GM12875 (cell line): ENCODE results near the gene TEX50.
"Not testable (repeated sequence)": the region's sequence is repeated elsewhere in the genome, so short reads cannot be mapped to it uniquely, and the experiment has no call there.

Experiments
- H3K4me3 ChIP-seq: one replicate; pipeline ENCODE4 v1.5.1; 2011; ENCODE audit warnings: low read depth, low read length, control low read depth
- CTCF ChIP-seq: IDR thresholded peaks from 2 replicates; pipeline ENCODE4 v1.5.1; 2011; ENCODE audit warnings: low read depth, mild to moderate bottlenecking, control low read depth, inconsistent platforms, low read length, moderate library complexity, borderline replicate concordance; ENCODE audit not compliant: insufficient read depth

TEX50 gene

DNA sequence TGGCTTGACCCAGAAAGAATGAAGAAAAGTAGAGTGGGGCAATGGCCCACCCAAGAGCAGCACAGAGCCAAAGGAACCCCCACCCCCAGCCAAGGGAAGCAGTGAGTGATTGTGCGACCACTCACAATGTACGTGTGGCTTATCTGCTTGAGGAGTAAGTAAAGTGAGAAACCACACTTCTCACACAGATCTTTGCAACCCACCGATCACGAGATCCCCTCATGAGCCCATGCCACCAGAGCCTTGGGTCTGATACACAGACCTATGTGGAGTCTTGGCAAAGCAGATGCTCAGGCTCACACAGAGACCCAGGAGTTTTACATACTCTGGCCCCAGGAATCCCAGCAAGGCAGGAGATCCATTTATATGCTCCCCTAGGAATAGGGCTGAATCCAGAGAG, 18.3 kb upstream of the TEX50 start:
- no peak for TF ChIP-seq CTCF
- no peak overlapping the region for H3K4me3 ChIP-seq

- no peak overlapping the region for H3K4me3 ChIP-seq
- no peak for TF ChIP-seq CTCF
Observed at GRCh38 chr1:173627269-173627668, 7.9 kb upstream of the TEX50 start.

- no peak for TF ChIP-seq CTCF
- H3K4me3 ChIP-seq: no peak overlapping the region
Observed at GRCh38 chr1:173628888-173629287, 6.2 kb upstream of the TEX50 start.

- H3K4me3 ChIP-seq: not testable (repeated sequence)
Observed at GRCh38 chr1:173637236-173638042, 2.3 kb downstream of the TEX50 start.

GRCh38 chr1:173638043-173639021, 3.2 kb downstream of the TEX50 start:
- no peak for TF ChIP-seq CTCF
- no peak overlapping the region for H3K4me3 ChIP-seq

DNA sequence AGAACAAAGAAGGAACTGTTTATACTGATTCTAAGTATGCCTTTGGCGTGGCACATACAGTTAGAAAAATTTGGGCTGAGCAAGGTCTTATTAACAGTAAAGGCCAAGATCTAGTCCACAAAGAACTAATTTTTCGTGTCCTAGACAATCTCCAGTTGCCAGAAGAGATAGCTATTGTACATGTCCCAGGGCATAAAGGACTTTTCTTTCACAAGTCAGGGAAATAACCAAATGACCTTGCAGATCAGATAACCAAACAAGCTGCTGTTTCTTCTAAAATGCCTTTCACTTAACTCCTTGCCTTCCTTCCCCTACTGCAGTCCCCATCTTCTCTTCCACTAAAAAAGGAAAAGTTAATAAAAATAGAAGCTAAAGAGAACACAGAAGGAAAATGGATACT, 4.0 kb downstream of the TEX50 start:
- H3K4me3 ChIP-seq: no peak overlapping the region
- TF ChIP-seq CTCF: no peak

- H3K4me3 ChIP-seq: not testable (repeated sequence)
Observed at GRCh38 chr1:173642450-173643139, 7.5 kb downstream of the TEX50 start.
